ENCODE results near the gene AGXT2.
A peak's percentile ranks its signal among the peaks of the same experiment; 100 is the strongest.

DNA sequence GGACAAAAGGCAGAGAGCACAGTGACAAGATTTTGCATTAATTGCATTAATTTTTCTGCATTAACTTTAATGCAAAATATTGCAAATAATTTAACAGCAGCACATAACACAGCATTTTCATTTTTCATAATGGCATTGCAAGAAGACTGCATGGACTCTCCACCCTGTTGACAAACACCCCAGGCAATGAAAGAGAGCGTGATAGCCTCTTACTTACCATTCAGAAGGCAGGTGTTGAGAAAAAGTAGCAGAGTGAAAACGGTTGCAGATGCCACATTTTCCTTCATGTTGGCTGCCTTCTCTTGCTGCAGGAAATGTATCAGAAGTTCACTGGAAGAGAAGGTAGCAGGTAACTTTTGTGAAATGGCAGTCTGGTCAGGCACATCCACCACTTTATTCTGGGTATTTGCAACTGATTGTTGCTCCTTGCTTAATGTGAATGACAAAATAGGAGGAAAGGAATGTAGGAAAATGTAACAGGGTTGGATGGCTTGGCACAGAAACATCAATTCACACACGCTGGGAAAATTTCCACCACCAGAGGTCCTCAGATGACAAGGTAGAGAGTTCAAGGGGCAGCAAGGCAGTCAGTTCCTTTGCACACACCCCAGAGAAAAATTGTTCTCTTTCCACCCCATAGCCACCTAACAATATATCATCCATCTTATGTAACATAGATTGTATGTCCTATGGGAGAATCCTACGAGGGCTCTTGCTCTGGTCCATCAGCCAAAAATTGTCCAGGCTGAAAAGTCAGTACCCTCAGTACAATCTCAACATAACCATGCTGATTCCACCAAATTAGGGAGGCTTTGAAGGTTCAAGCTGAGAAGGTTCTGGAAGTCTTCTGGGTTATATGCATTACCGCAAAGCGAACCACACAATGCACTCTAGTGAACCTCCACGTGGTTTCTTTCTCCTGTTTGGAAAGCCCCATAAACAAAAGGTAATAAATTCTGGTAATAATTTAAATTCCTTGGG, 41.9 kb upstream of the AGXT2 start:
- TF ChIP-seq, protein P1, sequence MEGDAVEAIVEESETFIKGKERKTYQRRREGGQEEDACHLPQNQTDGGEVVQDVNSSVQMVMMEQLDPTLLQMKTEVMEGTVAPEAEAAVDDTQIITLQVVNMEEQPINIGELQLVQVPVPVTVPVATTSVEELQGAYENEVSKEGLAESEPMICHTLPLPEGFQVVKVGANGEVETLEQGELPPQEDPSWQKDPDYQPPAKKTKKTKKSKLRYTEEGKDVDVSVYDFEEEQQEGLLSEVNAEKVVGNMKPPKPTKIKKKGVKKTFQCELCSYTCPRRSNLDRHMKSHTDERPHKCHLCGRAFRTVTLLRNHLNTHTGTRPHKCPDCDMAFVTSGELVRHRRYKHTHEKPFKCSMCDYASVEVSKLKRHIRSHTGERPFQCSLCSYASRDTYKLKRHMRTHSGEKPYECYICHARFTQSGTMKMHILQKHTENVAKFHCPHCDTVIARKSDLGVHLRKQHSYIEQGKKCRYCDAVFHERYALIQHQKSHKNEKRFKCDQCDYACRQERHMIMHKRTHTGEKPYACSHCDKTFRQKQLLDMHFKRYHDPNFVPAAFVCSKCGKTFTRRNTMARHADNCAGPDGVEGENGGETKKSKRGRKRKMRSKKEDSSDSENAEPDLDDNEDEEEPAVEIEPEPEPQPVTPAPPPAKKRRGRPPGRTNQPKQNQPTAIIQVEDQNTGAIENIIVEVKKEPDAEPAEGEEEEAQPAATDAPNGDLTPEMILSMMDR (IDR thresholded peaks at IDR 0.05; ENCODE audit: low read depth, low read length): peak; percentile 80
- no peak for TF ChIP-seq POLR2A (IDR thresholded peaks at IDR 0.05; ENCODE audit: extremely low read depth, insufficient read length)
